ENCODE results near the gene RPL39. TPM values are rescaled to one million over a fixed set of nuclear protein-coding genes. Genes with fewer than 3 reads are reported as not detected.

RPL39 gene
- total RNA-seq, 2 donors from 2014 or later, result 1,432 to 3,550 TPM

DNA sequence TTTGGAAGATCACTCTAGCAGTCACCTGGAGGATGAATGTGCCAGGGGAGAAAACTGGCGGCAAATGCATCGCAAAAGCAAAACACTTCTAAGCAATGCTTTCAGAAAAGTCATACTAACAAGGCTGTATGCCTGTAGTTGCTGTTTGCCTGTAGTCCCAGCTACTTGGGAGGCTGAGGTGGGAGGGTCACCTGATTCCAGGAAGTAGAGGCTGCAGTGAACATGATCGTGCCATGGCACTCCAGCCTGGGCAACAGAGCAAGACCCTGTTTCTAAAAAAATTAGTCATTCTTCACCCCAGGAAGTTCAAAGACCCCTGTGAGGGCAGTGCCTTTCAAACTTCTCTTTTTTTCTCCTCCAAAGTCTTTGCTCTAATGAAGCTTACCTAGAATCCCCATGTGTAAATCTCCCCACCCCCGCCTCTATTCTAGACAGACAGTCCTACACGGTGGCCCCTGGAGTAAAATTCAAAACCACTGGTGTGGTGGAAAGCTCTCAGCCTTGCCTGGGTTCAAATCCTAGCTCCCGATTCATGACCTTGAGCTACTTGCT, 27.5 kb downstream of the RPL39 start:
- Histone ChIP-seq H3K4me1 (peaks cover 0 to 3% of the 10 kb centered on the region in 2 donors), H3K4me3 (no peak overlapping the region), H3K36me3 (no peaks in the 10 kb centered on the region), H3K27ac (no peak overlapping the region), H3K27me3 (peaks cover 0 to 3% of the 10 kb centered on the region in 2 donors), H3K9me3 (no peaks in the 10 kb centered on the region)
- TF ChIP-seq, protein P1, sequence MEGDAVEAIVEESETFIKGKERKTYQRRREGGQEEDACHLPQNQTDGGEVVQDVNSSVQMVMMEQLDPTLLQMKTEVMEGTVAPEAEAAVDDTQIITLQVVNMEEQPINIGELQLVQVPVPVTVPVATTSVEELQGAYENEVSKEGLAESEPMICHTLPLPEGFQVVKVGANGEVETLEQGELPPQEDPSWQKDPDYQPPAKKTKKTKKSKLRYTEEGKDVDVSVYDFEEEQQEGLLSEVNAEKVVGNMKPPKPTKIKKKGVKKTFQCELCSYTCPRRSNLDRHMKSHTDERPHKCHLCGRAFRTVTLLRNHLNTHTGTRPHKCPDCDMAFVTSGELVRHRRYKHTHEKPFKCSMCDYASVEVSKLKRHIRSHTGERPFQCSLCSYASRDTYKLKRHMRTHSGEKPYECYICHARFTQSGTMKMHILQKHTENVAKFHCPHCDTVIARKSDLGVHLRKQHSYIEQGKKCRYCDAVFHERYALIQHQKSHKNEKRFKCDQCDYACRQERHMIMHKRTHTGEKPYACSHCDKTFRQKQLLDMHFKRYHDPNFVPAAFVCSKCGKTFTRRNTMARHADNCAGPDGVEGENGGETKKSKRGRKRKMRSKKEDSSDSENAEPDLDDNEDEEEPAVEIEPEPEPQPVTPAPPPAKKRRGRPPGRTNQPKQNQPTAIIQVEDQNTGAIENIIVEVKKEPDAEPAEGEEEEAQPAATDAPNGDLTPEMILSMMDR (IDR thresholded peaks at IDR 0.05), result no peak
- no peak for DNase-seq (ENCODE audit: low spot score)

DNA sequence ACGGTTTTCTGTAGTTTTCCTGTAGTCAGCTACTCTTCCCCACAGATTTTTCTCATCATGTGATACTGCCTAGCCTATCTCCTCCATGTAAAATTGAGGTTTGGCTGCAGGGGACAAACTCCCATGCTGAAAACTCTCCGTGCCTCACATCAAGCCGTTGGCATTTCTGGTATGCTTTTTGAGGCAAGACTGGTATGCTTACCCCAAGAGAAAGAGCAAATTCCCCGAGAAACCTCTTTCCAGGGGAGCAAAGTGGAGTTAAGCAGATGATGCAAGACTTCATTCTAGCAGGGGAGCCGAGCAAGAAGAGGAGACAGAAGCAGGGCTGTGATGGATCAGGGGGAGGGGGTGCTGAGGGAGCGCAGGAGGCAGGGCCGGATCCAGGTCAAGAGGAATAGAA, 28.2 kb downstream of the RPL39 start:
- H3K4me3 ChIP-seq, result no peak overlapping the region
- TF ChIP-seq, protein P1 (IDR thresholded peaks at IDR 0.05), result no peak
- H3K9me3 ChIP-seq, result no peaks in the 10 kb centered on the region

GRCh38 chrX:119762718-119763117, 28.7 kb downstream of the RPL39 start:
- no peak overlapping the region for H3K4me3 ChIP-seq
- H3K4me1 ChIP-seq, result peaks cover 0 to 13% of the 10 kb centered on the region in 2 donors
- TF ChIP-seq, protein P1 (IDR thresholded peaks at IDR 0.05), result no peak
- H3K27me3 ChIP-seq, result peaks cover 0 to 4% of the 10 kb centered on the region in 2 donors
- H3K36me3 ChIP-seq, result no peaks in the 10 kb centered on the region
- H3K9me3 ChIP-seq, result no peaks in the 10 kb centered on the region
- DNase-seq (ENCODE audit: low spot score), result no peak
- H3K27ac ChIP-seq, result no peak overlapping the region

More for the DNA sequence above, 28.2 kb downstream of the RPL39 start:
- Histone ChIP-seq H3K36me3 (no peaks in the 10 kb centered on the region), H3K27me3 (peaks cover 0 to 4% of the 10 kb centered on the region in 2 donors), H3K27ac (no peak overlapping the region), H3K4me1 (peaks cover 0 to 10% of the 10 kb centered on the region in 2 donors)
- DNase-seq (ENCODE audit: low spot score), result no peak

DNA sequence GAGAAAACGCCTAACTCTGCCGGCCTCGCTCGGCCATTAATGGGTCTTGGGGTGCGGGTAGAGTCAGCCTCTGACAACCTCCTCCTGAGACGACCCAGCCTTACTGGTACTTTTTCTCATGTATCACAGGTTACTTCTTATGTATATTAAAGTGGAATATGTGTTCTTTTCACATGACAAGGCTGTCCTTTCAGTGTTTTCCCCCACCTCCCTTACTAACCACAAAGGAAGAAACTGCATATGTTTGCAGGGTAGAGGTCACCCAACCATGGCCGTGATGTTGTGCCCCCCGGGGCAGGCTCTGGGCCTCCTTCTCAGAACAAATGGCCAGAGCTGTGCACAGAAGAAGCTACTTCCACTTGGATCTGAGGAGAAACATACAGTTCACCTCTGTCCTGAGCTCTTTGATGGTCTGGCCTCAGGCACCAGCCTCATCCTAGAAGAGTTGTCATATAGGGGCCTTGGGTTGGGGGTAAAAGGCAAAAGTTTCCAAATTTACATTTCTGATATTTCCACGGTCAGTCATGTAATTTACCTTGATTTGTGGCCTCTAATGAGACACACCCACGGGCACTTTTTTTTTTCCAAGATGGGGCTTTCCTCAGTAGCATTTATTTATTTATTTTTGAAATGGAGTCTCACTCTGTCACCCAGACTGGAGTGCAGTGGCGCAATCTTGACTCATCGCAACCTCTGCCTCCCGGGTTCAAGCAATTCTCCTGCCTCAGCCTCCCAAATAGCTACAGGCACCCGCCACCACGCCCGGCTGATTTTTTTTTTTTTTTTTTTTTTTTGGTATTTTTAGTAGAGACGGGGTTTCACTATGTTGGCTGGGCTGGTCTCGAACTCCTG, 31.2 kb downstream of the RPL39 start:
- no peak for DNase-seq (ENCODE audit: low spot score)
- Histone ChIP-seq H3K27ac (no peak overlapping the region), H3K36me3 (no peaks in the 10 kb centered on the region), H3K9me3 (no peaks in the 10 kb centered on the region), H3K4me1 (peaks cover 0 to 13% of the 10 kb centered on the region in 2 donors), H3K27me3 (peaks cover 0 to 4% of the 10 kb centered on the region in 2 donors), H3K4me3 (no peak overlapping the region)
- TF ChIP-seq, protein P1 (IDR thresholded peaks at IDR 0.05), result no peak

DNA sequence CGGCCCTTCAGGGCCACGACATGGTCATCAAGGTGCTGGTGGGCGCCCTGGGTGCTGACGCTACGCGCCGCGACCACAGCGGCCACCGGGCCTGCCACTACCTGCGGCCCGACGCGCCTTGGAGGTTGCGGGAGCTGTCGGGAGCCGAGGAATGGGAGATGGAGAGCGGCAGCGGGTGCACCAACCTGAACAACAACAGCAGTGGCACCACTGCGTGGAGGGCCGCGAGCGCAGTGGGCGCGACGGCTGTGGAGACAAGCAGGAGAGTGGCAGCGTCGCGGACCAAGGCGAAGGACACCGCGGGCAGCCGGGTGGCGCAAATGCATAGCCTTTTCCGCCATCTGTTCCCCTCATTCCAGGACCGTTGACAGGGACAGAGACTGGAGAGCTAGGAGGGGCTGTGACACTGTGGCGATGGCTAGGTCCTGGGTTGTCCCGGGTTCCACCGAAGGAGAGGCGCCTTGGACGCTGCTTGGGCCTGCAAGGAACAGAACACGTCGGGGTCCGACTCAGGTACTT, 32.1 kb downstream of the RPL39 start:
- no peak overlapping the region for H3K27ac ChIP-seq
- H3K4me3 ChIP-seq, result peak overlapping the region; percentile 28 to 51
- peaks cover 0 to 4% of the 10 kb centered on the region in 2 donors for H3K27me3 ChIP-seq
- DNase-seq (ENCODE audit: low spot score), result no peak
- TF ChIP-seq, protein P1 (IDR thresholded peaks at IDR 0.05), result no peak
- no peaks in the 10 kb centered on the region for H3K36me3 ChIP-seq
- H3K9me3 ChIP-seq, result no peaks in the 10 kb centered on the region
- peaks cover 0 to 13% of the 10 kb centered on the region in 2 donors for H3K4me1 ChIP-seq

All from right atrium auricular region (tissue), 2 donors.